ENCODE measurements around the gene LYPD4.

GRCh38 chr19:41839211-41839610 is 5.3 kb downstream of the LYPD4 start:
- no peak for TF ChIP-seq CTCF (IDR thresholded peaks at IDR 0.05)
- TF ChIP-seq POLR2A (IDR thresholded peaks at IDR 0.05) = no peak
- no peak for TF ChIP-seq POLR2AphosphoS5 (IDR thresholded peaks at IDR 0.05)
- no peak for TF ChIP-seq EP300 (IDR thresholded peaks at IDR 0.05)
